A673 (cell line): ENCODE results near the gene CDH4. TPM values are rescaled to one million over a fixed set of nuclear protein-coding genes. Genes with fewer than 3 reads are reported as not detected.

Experiments
- BruUV-seq: library from RNA; stranded (reverse); fragments of 400-500 nt; replicated peaks from 2 replicates; lab custom pipeline; 2021; lab: Mats Ljungman, UMichigan
- CTCF ChIA-PET: fragments of 300-600 bp; sonication (Branson Sonifier 250); formaldehyde crosslinking; loops from one replicate; lab custom pipeline; 2022; ENCODE audit warnings: antibody characterized with exemption; lab: Charles Lee
- POLR2A ChIA-PET: fragments of 300-600 bp; sonication (Branson Sonifier 250); formaldehyde crosslinking; loops from one replicate; lab custom pipeline; 2022; ENCODE audit warnings: antibody characterized with exemption; ENCODE audit not compliant: low non-redundant PET; lab: Charles Lee
- DNase-seq: peaks from one replicate; pipeline ENCODE4 v3.0.0-alpha.2; 2015; ENCODE audit warnings: low spot score
- H3K27ac ChIP-seq: fragments of 200-600 bp; sonication (generic); 2 replicates; pipeline ENCODE4 v1.5.1; 2016; ENCODE audit warnings: mixed run types, low read depth, mild to moderate bottlenecking, mixed read lengths, antibody characterized with exemption, low read length; ENCODE audit not compliant: poor library complexity, severe bottlenecking
- H3K27me3 ChIP-seq: fragments of 200-600 bp; sonication (generic); replicated peaks from 2 replicates; pipeline ENCODE4 v1.6.1; 2017; ENCODE audit warnings: mixed run types, low read depth, mild to moderate bottlenecking, mixed read lengths, antibody characterized with exemption, low read length; ENCODE audit not compliant: insufficient read depth, poor library complexity
- H3K36me3 ChIP-seq: fragments of 200-600 bp; sonication (generic); 2 replicates; pipeline ENCODE4 v1.6.1; 2016; ENCODE audit warnings: mixed run types, mild to moderate bottlenecking, mixed read lengths, antibody characterized with exemption, low read length; ENCODE audit not compliant: insufficient read depth, poor library complexity, severe bottlenecking
- H3K4me1 ChIP-seq: fragments of 200-600 bp; sonication (generic); 2 replicates; pipeline ENCODE4 v1.6.1; 2017; ENCODE audit warnings: mixed run types, mild to moderate bottlenecking, mixed read lengths, antibody characterized with exemption, low read length; ENCODE audit not compliant: insufficient read depth, poor library complexity, severe bottlenecking
- H3K4me3 ChIP-seq: fragments of 200-600 bp; sonication (generic); 2 replicates; pipeline ENCODE4 v1.5.1; 2016; ENCODE audit warnings: low read depth, mixed run types, mild to moderate bottlenecking, mixed read lengths, low read length; ENCODE audit not compliant: poor library complexity, severe bottlenecking
- H3K9me3 ChIP-seq: fragments of 200-600 bp; sonication (generic); 2 replicates; pipeline ENCODE4 v1.6.1; 2016; ENCODE audit warnings: mixed run types, low read depth, mild to moderate bottlenecking, mixed read lengths, antibody characterized with exemption, low read length; ENCODE audit not compliant: poor library complexity, severe bottlenecking
- EZH2 ChIP-seq: fragments of 200-600 bp; sonication (generic); IDR thresholded peaks from 2 replicates; pipeline ENCODE4 v1.6.1; 2017; ENCODE audit warnings: borderline replicate concordance, low read depth, mild to moderate bottlenecking, mixed read lengths, antibody characterized with exemption, low read length; ENCODE audit not compliant: poor library complexity, severe bottlenecking
- intact Hi-C: fragments of 100-400 bp; cut with micrococcal nuclease; formaldehyde crosslinking; loops from one replicate; pipeline ENCODE4 v1.10.0; 2022; ENCODE audit not compliant: unreplicated experiment
- total RNA-seq: library from RNA; stranded (reverse); gene quantifications from 2 replicates; pipeline ENCODE4 v1.2.3, GENCODE V29; 2021
- TF ChIP-seq, protein P1 (sequence below): fragments of 300-800, 200-600 bp; sonication (generic); conservative IDR thresholded peaks from 2 replicates; pipeline ENCODE4 v1.5.1; 2017; ENCODE audit warnings: low read depth, mild to moderate bottlenecking, antibody characterized with exemption, low read length, moderate library complexity, mixed read lengths

The CDH4 gene
- total RNA-seq, 1 experiment from 2014 or later = 8.3 TPM

DNA sequence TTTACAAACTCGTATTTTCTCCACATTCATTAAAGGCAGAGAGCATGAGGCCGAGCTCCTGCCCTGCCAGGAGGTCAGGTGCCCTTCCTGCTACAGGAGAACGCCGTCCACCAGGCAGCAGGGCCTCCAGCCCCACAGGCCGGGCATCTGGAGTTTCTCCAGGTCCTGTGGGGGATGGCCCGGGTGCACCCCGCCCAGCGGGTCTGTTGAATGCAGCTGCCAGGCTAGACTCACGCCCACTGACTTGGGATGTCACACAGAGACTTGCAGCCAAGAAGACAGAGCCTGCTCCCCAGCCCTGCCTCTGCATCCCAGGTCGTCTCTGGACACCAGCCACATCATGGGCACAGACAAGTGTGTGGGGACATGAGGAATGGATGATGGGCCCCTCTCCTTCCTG is 376.4 kb downstream of the CDH4 start:
- Histone ChIP-seq H3K4me1 (no peaks in the 10 kb centered on the region), H3K27me3 (peaks cover 69% of the 10 kb centered on the region), H3K36me3 (no peaks in the 10 kb centered on the region), H3K4me3 (no peak overlapping the region), H3K9me3 (no peaks in the 10 kb centered on the region), H3K27ac (no peak overlapping the region)
- no peak for DNase-seq
- TF ChIP-seq EZH2 = no peak
- TF ChIP-seq, protein P1, sequence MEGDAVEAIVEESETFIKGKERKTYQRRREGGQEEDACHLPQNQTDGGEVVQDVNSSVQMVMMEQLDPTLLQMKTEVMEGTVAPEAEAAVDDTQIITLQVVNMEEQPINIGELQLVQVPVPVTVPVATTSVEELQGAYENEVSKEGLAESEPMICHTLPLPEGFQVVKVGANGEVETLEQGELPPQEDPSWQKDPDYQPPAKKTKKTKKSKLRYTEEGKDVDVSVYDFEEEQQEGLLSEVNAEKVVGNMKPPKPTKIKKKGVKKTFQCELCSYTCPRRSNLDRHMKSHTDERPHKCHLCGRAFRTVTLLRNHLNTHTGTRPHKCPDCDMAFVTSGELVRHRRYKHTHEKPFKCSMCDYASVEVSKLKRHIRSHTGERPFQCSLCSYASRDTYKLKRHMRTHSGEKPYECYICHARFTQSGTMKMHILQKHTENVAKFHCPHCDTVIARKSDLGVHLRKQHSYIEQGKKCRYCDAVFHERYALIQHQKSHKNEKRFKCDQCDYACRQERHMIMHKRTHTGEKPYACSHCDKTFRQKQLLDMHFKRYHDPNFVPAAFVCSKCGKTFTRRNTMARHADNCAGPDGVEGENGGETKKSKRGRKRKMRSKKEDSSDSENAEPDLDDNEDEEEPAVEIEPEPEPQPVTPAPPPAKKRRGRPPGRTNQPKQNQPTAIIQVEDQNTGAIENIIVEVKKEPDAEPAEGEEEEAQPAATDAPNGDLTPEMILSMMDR = no peak
- POLR2A ChIA-PET = no interaction called here
- intact Hi-C loops = no loop called here
- no TSS peak for BruUV-seq
- CTCF ChIA-PET = no interaction called here

DNA sequence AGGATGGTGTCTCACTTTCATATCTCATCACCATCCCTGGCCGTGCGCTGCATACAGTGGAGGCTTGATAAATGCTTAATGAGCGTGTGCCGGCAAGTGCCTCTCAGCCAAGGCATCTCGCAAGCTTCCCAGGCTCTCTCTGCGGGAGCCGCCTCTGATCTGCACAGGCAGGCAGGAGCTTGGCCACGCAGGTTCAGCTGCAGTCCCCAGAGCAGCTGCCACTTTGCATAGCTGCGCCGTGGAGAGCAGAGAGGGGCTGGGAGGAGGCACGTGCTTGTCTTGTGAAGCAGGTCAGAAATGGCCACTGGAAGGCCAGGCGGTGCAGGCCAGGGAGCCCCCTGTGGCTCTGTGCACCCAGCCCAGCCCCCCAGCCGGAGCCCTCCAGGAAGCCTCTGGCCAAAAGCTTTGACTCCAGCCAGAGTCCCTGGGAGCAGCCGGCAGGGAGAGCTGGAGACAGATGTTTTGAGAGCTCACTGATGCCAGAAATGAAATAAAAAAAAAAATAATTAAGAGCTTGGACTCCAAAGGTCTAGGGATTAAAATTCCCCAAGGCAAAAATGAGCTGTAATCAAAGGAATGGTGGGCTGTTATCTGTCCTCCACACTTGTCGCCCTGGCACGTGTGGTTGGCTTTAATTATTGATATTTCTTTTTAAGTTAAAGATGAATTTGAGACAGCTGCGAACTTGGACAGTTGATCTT is 377.0 kb downstream of the CDH4 start:
- H3K4me1 ChIP-seq = no peaks in the 10 kb centered on the region
- ChIA-PET CTCF (no interaction called here), POLR2A (no interaction called here)
- H3K27me3 ChIP-seq = peaks cover 73% of the 10 kb centered on the region
- DNase-seq = no peak
- no peaks in the 10 kb centered on the region for H3K9me3 ChIP-seq
- BruUV-seq = no TSS peak
- no peaks in the 10 kb centered on the region for H3K36me3 ChIP-seq
- no peak overlapping the region for H3K27ac ChIP-seq
- no peak overlapping the region for H3K4me3 ChIP-seq
- intact Hi-C loops = no loop called here
- TF ChIP-seq EZH2 = no peak
- TF ChIP-seq, protein P1 = no peak

DNA sequence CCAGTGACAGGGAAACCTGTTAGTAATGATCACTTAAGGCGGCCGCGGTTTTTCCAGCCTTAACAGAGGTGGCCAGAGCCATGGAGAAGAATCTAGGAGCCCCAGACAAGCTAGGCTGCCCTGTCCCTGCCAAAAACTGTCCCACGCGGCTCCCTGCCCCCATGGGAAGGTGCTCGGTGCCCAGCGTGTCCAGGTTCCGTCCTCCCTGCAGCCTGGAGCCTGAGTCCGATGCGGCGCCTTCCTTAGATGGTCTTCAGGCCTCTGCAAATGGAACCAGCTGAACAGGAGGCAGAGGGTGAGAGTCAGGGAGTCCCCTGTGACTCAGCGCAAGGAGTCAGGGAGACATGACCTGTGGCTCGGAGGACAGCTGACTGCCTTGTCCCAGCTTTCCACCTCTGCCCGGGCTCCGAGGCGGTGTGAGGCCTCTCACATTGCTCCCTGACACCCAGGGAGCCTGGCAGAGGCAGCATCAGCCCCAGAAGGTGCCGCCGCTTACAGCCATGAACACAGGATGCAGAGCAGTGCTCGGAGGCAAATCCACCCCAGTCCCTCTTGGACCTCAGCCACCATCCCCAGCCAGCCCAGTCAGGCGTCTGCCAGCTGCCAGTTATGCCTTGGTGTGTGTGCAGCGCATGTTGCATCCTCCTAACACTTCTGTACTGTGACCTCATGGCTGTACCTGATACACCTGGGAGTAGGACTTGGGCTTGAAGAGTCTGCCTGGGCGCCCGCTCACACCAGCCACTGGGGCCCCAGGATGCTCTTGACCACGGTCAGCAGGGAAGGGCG is 377.7 kb downstream of the CDH4 start:
- no peak overlapping the region for H3K27ac ChIP-seq
- DNase-seq = no peak
- CTCF ChIA-PET = no interaction called here
- no TSS peak for BruUV-seq
- no peaks in the 10 kb centered on the region for H3K9me3 ChIP-seq
- peaks cover 73% of the 10 kb centered on the region for H3K27me3 ChIP-seq
- no peaks in the 10 kb centered on the region for H3K36me3 ChIP-seq
- no peak overlapping the region for H3K4me3 ChIP-seq
- TF ChIP-seq, protein P1 = no peak
- TF ChIP-seq EZH2 = no peak
- POLR2A ChIA-PET = no interaction called here
- intact Hi-C loops = no loop called here
- H3K4me1 ChIP-seq = no peaks in the 10 kb centered on the region
